Activated CD8-positive, alpha-beta memory T cell treated with anti-CD3 and anti-CD28 coated beads for 48 hours (primary cell): ENCODE data around the gene CDH3.

Source experiments
- DNase-seq, 3 experiments: peaks; one replicate each; pipeline ENCODE4 v3.0.0-alpha.2; 2020; ENCODE audit warnings: low read depth in 2 of 3, low spot score in 2 of 3

CDH3 gene

DNA sequence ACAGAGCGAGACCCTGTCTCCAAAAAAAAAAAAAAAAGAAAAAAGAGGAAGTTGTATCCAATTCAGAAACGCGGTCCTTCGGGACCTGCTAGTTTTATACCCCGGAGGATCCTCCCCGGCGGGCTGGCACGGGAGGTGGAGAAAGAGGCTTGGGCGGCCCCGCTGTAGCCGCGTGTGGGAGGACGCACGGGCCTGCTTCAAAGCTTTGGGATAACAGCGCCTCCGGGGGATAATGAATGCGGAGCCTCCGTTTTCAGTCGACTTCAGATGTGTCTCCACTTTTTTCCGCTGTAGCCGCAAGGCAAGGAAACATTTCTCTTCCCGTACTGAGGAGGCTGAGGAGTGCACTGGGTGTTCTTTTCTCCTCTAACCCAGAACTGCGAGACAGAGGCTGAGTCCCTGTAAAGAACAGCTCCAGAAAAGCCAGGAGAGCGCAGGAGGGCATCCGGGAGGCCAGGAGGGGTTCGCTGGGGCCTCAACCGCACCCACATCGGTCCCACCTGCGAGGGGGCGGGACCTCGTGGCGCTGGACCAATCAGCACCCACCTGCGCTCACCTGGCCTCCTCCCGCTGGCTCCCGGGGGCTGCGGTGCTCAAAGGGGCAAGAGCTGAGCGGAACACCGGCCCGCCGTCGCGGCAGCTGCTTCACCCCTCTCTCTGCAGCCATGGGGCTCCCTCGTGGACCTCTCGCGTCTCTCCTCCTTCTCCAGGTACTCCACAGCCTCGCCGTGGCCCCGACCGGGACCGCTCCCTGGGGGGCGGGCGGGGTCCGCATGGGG is at the start of gene CDH3:
Gene CDH3 (plus strand): TSS at position 596 of the 779 bp plus-strand sequence. CDS start 70 bp downstream, at position 666.
- no peak for DNase-seq

DNA sequence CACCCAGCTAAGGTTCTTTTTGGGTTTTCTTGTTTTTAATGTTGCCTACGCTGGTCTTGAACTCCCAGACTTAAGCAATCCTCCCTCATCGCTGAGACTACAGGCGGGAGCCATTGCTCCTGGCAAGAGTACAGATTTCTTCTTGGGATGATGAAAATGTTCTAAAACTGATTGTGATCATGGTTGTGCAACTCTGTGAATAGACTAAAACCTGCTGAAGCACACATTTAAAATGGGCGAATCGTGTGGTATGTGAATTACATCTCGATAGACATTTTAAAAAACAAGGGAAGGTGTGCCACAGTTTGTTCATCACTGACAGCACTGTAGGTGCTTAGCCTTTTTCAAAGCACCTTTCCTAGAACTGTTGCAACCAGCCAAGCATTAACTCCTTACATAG is 48.8 kb upstream of the CDH3 start:
- DNase-seq, result no peak

DNA sequence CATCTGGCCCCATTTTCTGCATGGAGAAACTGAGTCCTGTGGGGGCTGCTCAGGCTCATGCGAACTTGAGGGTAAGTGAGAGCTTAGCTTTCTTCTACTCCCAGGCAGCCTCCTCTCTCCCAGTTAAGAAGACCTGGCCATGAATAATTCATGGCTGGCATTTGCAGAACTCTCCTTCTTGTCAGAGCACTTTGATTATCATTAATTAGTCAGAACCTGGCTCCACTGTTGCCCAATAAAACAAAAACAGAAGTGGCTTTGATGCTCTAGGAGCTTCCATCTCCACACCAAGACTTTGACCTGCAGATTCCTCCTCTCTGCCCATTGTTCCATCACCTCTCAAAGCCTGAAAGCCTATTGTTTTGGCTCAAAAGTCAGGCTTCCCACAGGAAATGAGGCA is 45.5 kb upstream of the CDH3 start:
- DNase-seq, result no peak

DNA sequence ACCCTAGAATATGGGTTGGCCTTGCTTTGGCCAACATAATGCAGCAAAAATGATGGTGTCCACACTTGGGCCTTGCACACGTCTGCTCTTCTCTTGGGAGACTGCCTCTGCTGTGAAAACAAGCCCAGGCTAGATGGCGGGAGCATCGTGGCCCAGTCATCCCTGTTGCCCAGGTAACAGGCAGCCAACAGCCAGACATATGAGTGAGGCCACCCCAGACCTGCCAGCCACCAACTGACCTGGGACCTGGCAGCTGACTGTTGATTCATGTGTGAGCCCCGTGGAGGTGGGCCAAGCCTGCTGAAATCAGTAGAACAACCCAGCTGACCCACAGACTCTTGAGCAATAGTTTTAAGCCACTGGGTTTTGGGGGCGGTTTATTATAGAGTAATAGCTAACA is 39.4 kb upstream of the CDH3 start:
- DNase-seq, result no peak

GRCh38 chr16:68607443-68607842 is 37.7 kb upstream of the CDH3 start:
- DNase-seq, result no peak

- no peak for DNase-seq
Measured at GRCh38 chr16:68608330-68608729, 36.8 kb upstream of the CDH3 start.

DNA sequence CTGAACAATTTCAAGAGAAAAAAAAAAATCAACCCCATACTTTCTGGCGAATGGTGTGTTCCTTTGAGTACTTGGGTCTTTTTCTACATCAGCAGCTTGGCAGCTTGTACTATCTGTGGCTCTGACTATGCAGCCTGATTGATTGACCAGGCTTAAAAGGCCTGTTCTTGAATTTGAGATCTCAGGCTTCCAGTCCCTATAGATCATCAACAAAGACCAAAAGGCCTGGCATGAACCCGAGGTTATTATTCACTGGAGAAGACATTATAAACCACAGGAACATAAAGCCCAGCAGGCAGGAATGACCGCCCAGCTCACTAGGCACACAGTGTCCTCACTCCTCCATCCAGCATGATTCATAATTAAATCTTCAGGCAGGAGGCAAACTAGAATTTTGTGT is 32.1 kb upstream of the CDH3 start:
- DNase-seq, result no peak

- no peak for DNase-seq
Measured at GRCh38 chr16:68617734-68618133, 27.4 kb upstream of the CDH3 start.

DNA sequence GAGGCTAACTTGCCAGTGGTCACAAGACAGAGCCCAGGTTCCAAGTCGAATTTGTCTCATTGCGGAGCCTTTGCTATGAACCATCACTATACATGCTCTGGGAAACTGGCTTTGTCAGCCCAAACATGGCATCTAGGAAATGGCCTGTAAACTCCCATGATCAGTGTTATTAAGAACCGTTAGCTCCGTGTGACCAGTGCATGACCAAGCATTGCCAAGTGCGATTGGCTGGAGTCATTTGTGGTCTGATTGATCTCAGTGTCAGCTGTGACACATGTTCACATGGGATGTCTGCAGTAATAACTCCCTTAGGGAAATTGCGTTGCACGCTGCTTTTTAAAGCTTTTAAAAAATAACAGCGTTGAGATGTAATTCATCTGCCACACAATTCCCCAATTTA is 18.6 kb upstream of the CDH3 start:
- no peak for DNase-seq

- no peak for DNase-seq
Measured at GRCh38 chr16:68627951-68628425, 17.1 kb upstream of the CDH3 start.

DNA sequence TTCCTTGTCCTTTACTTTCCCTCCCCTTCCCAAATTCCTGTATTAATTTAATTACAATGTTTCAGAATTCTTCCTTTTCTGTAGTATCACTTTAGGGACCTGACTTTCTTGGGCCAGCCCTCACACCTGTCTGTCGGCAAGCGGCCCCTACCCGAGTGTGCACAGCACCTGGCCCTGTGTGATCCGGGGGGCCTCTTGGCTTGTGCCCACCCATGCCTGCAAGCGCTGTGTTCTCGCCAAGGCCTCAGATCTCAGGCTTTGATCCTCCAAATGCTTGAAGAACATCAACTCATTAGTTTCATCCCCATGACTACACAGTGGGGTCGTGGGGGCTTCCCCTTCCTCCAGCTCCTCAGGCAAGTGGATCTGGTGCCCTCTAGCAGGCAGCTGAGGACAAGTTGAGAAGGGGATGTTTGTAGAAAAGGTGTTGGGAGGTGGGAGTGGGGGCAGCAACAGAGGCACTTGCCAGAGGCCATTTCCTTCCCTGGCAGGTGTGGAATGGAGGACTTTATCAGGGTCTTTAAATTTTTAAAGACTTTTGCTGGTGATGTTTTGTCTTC is 15.7 kb upstream of the CDH3 start:
- DNase-seq, result no peak

GRCh38 chr16:68636064-68636560 is 9.0 kb upstream of the CDH3 start:
- DNase-seq, result no peak

- DNase-seq, result no peak
Measured at GRCh38 chr16:68636818-68637217, 8.3 kb upstream of the CDH3 start.

DNA sequence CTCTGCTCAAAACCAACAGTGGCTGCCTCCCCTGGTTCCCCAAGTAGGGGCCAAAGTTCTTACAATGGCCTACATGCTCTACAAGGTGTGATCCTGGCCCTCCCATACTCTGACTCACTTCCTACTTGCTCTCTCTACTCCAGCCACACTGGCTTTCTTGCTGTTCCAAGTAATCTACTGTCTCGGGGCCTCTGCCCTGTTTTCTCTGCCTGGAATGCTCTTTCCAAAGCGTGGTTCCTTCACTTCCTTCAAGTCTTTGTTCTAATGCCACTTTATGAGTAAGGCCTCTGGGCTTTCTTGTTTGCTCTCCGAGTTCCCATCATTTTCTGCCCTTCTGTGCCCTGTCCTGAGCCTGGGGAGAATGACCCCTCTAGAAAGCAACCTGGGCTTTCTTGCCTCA is 4.1 kb upstream of the CDH3 start:
- DNase-seq, result no peak

- no peak for DNase-seq
Measured at GRCh38 chr16:68642047-68642435, 3.1 kb upstream of the CDH3 start.

DNA sequence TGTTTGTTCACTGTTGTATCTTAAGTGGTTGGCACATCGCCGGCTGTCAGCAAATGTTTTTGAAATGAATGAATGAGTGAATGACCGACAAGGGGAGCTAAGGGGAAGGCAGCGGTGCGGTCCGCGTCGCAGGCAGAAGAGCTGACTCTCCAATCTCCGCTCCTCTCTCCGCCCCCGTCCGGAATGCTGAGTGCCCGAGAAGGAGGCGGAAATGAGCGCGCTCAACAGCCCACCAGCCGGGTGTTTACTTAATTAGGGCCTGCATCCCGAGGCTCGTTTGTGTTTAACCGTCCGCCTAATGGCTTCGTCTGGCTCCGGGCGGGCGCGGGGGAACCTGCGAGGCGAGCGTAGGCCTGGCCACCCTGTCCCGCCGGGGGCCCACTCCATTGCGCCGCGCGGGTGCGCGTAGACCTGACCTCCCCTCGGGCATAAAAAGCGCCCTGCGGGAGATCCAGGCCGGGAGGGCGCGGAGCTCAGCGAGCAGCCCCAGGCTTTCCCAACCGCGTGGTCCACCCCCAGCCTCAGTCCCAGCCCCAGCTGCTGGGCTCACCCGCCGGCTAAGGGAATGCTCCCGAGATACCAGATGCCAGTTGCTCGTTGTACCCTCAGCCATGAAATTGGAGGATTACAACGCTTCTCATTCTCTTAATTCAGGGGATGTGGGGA is 2.5 kb upstream of the CDH3 start:
- no peak for DNase-seq

DNA sequence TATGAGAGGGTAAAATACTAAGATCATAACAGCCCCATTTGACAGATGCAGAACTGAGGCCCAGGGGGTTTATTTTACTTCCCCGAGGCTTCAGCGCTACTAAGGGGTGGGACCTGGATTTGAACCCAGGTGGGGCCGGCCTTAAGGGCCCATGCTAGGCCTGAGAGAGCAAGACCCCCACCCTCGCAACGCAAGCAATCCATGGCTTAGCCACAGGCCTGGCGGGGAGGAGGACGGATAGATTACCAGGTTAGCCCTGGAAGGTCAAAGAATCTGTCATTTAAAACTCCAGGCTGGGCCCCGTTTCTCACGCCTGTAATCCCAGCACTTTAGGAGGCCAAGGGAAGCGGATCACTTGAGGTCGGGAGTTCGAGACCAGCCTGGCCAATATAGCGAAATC is 1.9 kb upstream of the CDH3 start:
- no peak for DNase-seq

DNA sequence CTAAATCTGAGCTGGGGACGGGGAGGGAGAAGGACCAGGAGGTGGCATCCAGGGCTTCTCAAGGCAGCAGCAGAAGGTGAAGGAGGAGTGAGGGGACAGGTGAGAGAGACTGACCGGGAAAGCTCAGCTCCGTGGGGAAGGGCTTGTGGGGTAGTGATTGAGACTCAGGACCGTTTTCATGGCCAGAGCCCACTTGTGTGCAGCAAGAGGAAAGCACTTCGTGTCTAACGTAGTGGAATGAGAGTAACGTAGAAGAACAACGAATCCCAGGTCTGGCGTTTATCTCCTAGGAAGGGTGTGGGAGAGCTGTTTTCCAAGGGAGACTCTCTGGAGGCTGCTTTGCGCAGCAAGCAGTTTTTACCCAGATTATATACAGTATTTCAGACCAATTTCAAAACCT is 1.3 kb upstream of the CDH3 start:
- DNase-seq, result no peak

DNA sequence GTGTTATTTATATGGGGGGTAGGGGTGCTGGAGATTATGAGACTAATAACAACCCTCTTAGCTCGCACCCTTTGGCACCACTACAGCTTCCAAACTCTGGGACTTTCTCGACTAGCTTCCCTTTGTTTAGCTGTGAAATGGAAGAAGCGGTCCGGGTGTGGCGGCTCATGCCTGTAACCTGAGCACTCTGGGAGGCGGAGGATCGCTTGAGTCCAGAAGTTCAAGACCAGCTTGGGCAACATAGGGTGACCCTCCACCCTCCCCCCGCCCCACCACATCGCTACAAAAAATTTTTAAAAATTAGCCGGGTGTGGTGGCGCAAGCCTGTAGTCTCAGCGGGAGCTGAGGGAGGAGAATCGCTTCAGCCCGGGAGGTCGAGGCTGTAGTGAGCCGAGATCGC is 814 bp upstream of the CDH3 start:
- DNase-seq, result no peak

- DNase-seq, result no peak
Measured at GRCh38 chr16:68645494-68646388, 631 bp downstream of the CDH3 start.

DNA sequence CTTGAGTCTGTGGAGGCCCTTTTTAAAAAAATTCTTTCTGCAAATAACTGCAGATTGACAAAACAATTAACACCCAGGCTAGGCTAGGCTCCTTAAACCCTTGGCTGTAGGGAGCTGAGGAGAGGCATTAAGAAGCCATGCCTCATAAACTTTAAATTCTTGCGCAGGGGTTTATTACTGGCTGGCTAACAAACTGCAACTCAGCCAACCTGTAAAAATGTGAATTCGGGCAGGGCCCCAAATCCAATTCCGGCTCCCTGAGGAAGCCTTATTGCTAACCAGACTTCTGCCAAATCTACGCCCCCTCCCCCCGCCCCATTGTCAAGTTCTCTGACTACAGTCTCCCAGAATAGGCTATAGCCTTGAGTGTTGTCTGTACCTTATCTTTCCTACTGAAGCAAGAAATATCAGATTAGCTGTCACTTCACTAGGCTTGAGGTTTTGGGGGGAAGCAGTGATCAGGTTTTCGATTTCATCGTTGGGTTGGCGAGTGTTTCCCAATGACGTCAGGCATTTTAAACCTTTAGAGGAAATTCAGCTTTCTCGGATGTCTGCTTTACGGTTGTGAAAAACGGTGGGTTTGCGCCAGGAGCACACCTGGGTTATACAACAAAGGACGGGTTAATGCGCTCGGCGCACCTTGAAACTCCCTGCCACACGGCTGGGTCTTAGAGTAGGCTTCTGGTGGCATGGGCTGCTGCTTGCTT is 2.0 kb downstream of the CDH3 start:
- no peak for DNase-seq
